ENCODE measurements around the gene TBC1D3B.
"Not testable (repeated sequence)": the region's sequence is repeated elsewhere in the genome, so short reads cannot be mapped to it uniquely, and the experiment has no call there.

TBC1D3B gene

GRCh38 chr17:36176536-36176935 is at the start of gene TBC1D3B:
TSS of gene TBC1D3B (minus strand) at chr17:36176636. CDS start at chr17:36175050, 1,586 bp downstream.
- not testable (repeated sequence) for DNase-seq (ENCODE audit: low read depth in 2 of 2, low spot score in 1 of 2)

GRCh38 chr17:36222967-36223366 is 46.5 kb upstream of the TBC1D3B start:
- not testable (repeated sequence) for DNase-seq (ENCODE audit: low read depth in 2 of 2, low spot score in 1 of 2)

- DNase-seq (ENCODE audit: low read depth in 2 of 2, low spot score in 1 of 2): not testable (repeated sequence)
Measured at GRCh38 chr17:36221581-36222100, 45.2 kb upstream of the TBC1D3B start.

- not testable (repeated sequence) for DNase-seq (ENCODE audit: low read depth in 2 of 2, low spot score in 1 of 2)
Measured at GRCh38 chr17:36220737-36221580, 44.5 kb upstream of the TBC1D3B start.

- not testable (repeated sequence) for DNase-seq (ENCODE audit: low read depth in 2 of 2, low spot score in 1 of 2)
Measured at GRCh38 chr17:36219556-36219955, 43.1 kb upstream of the TBC1D3B start.

- DNase-seq (ENCODE audit: low read depth in 2 of 2, low spot score in 1 of 2): not testable (repeated sequence)
Measured at GRCh38 chr17:36215406-36216308, 39.2 kb upstream of the TBC1D3B start.

- DNase-seq (ENCODE audit: low read depth in 2 of 2, low spot score in 1 of 2): no peak
Measured at GRCh38 chr17:36214918-36215317, 38.5 kb upstream of the TBC1D3B start.

GRCh38 chr17:36213695-36214094 is 37.3 kb upstream of the TBC1D3B start:
- DNase-seq (ENCODE audit: low read depth in 2 of 2, low spot score in 1 of 2): no peak

- no peak for DNase-seq (ENCODE audit: low read depth in 2 of 2, low spot score in 1 of 2)
Measured at GRCh38 chr17:36212966-36213365, 36.5 kb upstream of the TBC1D3B start.

- DNase-seq (ENCODE audit: low read depth in 2 of 2, low spot score in 1 of 2): no peak
Measured at GRCh38 chr17:36212272-36212605, 35.8 kb upstream of the TBC1D3B start.

- not testable (repeated sequence) for DNase-seq (ENCODE audit: low read depth in 2 of 2, low spot score in 1 of 2)
Measured at GRCh38 chr17:36211484-36212271, 35.2 kb upstream of the TBC1D3B start.

GRCh38 chr17:36210439-36211211 is 34.2 kb upstream of the TBC1D3B start, which contains the start of gene CCL4L2:
TSS of gene CCL4L2 (plus strand) at chr17:36211063.
- not testable (repeated sequence) for DNase-seq (ENCODE audit: low read depth in 2 of 2, low spot score in 1 of 2)

GRCh38 chr17:36209575-36209974 is 33.1 kb upstream of the TBC1D3B start:
- DNase-seq (ENCODE audit: low read depth in 2 of 2, low spot score in 1 of 2): no peak

- DNase-seq (ENCODE audit: low read depth in 2 of 2, low spot score in 1 of 2): not testable (repeated sequence)
Measured at GRCh38 chr17:36207383-36207782, 30.9 kb upstream of the TBC1D3B start.

GRCh38 chr17:36206486-36206821 is 30.0 kb upstream of the TBC1D3B start:
- not testable (repeated sequence) for DNase-seq (ENCODE audit: low read depth in 2 of 2, low spot score in 1 of 2)

GRCh38 chr17:36205637-36206485 is 29.4 kb upstream of the TBC1D3B start:
- DNase-seq (ENCODE audit: low read depth in 2 of 2, low spot score in 1 of 2): no peak

GRCh38 chr17:36204724-36205500 is 28.5 kb upstream of the TBC1D3B start:
- no peak for DNase-seq (ENCODE audit: low read depth in 2 of 2, low spot score in 1 of 2)

- DNase-seq (ENCODE audit: low read depth in 2 of 2, low spot score in 1 of 2): no peak
Measured at GRCh38 chr17:36203335-36203734, 26.9 kb upstream of the TBC1D3B start.

Data from stimulated activated CD8-positive, alpha-beta memory T cell treated with anti-CD3 and anti-CD28 coated beads, Interleukin-4, amount 100 ng/mL, for 4 hours (primary cell).